GM21367 (cell line): ENCODE measurements around the gene TECPR1.

Experiments
- ATAC-seq: cut with Tn5 transposase; IDR thresholded peaks from one replicate; pipeline ENCODE4 v1.9.1; 2021; ENCODE audit not compliant: unreplicated experiment

Gene TECPR1

DNA sequence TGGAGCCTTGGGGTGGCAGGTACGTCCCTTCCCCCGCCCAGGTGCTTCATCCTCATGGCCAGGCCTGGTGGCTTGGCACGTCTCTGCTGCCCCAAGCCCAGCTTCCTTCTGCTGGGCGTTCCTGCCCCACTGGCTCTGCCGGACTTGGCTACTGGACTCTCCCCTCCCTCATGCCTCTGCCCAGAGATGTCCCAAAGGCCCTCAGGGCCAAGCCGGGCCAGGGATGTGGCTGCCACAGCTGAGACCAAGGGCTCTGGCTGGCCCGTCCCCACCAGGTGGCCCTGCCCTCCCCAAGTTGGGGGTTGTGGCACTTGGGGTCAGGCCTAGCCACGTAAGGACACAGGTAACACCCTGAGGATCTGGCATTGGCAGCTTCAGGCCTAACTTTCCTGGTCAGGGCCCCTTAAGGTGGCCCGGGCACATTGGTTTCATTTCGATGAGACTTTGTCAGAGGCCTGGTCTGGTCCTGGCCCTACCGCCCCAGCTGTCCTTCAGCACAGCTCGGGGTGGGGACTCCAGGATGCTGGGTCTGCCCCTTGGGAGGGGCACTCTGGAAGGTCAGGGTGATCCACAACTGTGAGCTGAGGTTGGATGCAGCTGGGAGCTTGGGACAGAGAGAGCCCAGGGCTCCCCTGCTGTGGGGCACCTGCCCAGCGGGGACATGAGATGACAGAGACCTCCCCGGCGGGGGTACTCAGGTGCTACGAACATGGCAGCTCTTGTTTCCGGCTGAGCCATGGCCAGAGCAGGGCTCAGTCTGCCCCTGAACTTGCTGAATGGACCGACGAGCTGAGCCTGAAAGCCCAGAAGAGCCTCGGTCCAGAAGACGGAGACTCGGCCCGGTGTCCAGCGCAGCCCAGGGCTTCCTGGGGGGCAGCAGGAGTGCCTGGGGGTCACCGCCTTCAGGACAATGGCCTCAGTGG, 37.9 kb downstream of the TECPR1 start:
- no peak for ATAC-seq

DNA sequence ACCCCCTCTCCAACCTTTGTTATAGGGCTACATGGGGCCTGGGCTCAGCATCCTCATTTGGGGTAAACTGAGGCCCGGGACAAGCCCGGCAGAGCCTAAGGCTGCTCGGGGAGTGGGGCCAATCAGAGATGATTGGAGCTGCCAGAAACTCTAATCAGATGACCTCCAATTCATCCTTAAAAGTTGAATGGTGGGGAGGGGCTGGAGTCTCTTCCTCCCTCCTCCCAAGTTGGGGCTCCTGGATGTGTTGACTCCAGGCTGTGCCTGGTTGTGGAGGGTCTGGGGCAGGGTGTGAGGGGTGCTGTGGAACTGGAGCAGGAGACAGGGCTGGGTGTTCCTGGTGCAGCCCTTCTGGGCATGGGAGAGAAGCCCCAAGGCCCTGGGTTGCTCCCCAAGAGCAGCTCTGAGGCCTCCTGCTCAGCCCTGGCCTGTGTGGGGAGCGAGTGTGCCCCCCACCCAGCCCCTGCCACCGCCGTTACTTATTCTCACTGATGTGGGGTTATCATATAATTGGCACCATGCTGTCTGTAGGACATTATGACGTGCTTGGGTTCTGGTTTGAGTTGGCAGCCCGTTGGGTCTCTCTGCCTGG, 38.6 kb downstream of the TECPR1 start:
- ATAC-seq: no peak

DNA sequence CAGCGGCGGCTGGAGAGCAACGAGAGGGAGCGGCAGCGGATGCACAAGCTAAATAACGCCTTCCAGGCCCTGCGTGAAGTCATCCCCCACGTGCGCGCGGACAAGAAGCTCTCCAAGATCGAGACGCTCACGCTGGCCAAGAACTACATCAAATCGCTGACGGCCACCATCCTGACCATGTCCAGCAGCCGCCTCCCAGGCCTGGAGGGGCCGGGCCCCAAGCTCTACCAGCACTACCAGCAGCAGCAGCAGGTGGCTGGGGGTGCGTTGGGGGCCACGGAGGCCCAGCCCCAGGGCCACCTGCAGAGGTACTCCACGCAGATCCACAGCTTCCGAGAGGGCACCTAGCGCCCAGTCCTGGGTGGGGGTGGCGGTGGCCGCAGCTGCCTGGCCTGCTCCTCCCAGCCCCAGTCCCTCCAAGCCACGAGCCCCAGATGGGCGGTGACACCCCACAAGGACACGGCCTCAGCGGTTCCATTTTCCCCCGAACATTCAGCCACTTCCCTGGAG, 39.4 kb downstream of the TECPR1 start:
- no peak for ATAC-seq

DNA sequence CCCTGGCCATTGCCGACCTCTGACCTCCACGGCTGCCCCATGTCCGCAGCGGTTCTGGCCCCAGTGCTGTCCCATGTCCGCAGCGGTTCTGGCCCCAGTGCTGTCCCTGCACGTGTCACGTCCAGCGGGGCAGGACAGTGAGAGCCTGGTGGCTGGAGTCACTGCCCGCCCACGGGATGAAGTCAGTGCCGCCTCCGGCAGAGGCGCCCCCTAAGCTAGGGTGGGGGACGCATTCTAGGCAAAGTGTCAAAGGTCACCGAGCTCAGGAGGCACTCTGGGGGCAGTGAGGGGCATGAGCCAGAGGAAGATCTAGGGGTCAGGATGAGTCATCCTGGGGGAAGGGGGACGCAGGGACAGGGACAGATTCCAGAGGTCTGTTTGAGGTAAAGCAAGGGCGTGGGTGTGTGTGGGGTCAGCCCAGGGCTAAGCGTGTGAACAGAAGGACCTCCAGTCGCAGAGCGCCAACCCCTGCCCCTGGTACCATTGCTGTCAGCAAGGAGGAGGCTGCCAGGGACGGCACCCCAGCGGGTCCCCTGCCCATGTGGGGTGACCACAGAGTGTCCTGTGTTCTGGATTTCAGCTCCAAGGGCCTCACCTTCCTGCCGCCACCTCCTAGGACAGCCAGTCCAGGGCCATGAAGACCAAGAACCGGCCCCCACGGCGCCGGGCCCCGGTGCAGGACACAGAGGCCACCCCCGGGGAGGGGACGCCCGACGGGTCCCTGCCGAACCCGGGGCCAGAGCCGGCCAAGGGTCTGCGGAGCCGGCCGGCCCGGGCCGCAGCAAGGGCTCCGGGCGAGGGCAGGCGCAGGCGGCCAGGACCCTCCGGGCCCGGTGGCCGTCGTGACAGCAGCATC, 40.1 kb downstream of the TECPR1 start:
- ATAC-seq: no peak

DNA sequence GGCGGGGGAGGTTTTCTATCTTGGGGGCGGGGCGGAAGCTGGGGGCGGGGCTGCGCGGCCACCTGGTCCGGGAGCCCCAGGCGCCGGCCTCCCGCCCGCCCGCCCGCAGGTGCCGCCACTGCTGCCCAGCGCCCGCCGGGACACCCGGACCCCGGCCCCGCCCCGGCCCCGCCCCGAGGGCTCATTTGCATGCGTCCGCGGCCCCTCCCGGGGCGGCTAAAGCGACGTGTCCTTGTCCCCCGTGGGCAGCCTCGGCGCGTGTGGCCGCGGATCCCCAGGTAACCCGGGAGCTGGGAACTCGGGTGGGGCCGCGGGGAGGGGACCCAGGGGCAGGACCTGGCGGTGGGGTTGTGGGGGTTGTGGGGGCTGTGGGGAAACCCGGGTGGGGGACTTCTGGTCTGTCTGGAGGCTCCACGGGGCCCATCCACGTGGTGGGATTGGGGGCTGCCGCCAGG, 40.8 kb downstream of the TECPR1 start, which contains the start of gene BHLHA15:
BHLHA15 (plus strand) TSS at position 219 of the 455 bp plus-strand sequence. CDS start 871 bp downstream, outside the sequence.
- ATAC-seq: no peak

DNA sequence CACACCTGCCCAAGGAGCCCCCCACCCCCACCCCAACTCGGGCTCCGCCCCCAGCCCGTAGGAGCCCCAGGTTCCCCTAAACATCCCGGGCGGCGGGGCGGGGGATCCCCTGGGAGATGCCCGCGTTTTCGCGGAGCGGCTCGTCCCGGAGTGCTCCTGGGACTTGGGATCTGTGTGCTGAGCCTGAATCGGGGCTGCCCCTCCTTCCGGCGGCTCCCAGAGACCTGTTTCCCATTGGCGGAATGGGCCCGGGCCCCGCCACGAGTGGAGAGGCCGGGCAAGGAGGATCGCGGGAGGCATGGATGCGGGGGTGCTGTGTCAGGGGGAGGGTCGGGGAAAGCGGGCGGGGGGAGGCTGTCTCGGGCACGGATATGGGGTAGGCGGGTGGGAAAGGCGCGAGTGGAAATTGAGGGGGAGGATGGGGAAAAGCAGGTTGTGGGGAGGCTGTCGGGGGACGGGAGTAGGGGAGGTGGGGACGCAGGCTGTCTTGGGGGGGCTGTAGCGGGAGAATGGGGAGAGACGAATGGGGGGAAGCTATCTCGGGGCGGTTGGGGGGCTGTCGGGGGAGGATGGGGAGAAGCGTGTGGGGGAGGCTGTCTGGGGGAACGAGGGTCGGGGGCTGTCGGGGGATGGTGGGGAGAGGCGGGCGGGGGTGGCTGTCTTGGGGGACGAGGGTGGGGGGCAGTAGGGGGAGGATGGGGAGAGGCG, 41.4 kb downstream of the TECPR1 start:
- ATAC-seq: no peak

DNA sequence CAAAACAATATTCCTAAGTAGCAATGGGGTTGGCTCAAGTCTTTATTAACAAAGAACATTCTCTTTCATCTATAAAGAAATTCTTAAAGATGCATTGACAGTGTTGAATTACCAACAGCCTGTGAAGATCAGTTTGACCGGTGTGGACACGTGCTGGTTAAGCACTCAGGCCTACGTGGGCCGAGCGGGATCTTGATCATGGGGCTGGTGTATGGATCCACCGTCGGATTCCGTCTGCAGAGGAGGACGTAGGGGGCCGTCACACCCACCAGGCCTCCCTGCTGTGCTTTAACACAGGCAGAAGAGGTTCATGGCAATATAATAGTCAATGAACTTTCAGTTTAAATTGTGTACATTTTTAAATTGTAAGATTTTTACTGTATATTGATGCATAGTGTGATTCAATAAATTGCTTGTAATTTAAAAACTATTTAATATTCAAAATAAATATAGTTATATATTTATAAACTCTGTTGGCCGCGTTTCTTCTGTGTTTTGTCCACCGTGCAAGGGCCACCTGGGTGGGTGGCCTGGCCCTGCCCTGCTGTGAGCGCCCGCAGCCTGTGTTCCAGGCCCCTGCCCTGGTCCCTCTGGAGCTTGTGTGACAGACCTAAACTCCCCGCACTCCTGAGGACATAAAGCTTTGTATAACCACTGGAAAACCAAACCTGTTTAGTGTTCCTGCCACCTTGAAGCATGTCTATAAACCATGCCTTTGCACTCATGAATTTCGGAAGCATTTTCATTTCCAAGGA, 42.7 kb downstream of the TECPR1 start:
- ATAC-seq: no peak

DNA sequence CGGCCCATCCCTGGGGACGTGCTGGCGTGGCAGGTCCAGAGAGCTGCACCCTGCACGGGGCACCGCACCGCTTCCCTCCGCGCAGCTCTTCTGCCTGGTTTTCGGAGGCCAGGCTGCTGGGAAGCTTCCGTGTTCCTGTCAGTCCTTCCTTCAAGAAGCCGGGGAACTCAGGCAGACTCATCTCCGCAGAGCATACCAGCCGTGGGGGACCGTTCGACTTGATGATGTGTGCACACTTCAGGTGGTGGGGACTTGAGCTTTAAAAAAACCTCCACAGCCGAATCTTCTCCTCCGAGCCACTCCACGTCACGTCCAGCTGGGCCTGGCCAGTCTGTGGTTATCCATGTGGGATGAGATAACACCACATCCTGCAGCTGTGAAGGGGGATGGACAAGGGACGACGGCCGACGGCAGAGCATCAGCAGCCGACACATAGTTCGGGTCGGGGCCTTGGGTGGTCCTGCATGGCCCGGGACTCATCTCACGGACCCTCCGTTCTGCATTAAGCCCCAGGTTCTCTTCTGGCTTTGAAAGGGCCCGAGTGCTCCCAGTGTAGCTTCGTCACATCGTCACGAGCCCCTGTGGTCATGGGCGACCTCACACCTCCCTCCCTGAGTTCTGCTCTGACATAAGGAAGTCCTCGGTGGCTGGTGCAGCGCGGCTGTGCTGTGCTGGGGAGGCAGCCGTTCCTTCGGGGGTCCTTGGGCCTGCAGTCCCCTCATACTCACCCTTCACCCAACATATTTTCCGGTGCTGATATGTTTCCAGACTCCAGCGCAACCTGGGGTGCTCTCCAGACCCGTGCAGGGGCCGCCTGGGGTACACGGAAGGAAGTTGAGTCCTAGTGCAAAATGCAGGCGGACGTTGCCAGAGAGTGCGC, 45.3 kb downstream of the TECPR1 start:
- ATAC-seq: no peak

DNA sequence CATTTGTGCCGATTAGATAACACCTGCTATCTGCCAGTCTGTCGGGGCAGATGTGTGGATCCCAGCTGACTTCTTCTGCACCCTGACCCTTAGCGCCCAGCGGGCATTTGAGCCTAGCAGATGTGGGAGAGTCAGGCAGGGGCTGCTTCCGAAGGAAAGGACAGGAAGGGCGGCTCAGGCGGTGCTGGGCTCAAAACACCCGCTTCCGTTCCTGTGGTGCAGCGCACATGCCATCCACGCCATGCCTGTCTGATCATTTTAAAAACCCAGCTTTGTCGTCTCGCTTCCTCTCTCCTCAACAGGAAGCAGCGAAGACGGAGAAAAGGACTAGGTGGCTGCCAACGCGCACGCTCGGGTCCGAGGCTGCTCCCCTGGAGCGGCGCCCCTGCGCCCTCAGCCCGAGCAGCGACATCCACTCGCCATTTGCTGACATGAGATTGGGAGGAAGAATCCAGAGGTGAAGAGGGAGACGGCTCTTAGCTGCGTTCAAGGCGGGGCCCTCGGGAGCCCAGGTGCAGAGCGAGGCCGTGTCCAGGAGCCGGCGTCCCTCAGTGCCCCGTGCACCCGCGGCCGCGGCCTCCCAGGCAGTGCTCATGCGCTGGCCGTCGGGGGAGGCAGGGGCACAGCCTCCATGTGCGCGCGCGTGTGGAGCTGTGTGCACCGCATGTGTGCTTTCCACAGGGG, 46.7 kb downstream of the TECPR1 start:
- ATAC-seq: no peak

DNA sequence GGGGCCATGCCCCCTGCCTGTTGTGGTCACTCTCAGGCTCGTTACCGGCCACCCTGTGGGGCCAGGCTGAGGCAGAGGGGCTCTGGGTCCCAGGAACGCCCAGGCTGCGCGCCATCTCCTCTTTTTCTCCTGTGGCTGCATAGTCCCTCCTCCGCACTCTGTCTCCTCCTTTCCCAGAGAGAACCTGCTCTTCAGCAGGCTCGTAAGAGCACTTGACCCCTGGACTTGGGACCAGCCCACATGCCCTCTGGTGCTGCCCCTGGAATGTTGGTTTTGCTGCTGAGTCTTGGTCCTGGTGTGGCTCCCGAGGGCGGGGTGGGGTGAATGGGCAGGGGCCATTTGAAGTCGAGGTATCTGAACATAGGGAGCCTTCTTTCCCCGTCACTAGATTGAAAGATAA, 47.4 kb downstream of the TECPR1 start:
- no peak for ATAC-seq

DNA sequence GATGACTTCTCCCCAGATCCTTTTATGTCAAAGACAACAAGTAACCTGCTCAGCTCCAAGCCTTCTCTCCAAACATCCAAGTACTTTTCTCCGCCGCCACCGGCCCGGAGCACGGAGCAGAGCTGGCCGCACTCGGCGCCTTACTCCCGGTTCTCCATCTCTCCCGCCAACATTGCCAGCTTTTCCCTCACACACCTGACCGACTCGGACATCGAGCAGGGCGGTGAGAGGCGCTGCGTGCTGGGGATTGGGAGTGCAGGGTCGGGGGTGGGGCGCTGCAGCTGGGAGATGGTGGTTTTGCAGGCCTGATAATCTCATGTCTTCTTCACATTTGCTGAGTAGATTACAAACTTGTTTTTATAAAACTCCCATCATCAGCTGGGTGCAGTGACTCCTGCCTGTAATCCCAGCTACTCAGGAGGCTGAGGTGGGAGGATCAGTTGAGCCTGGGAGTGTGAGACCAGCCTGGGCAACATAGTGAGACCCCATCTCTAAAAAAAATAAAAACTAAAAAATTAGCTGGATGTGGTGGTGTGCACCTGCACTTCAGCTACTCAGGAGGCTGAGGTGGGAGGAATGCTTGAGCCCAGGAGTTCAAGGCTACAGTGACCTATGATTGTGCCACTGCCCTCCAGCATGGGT, 47.9 kb downstream of the TECPR1 start:
- no peak for ATAC-seq

DNA sequence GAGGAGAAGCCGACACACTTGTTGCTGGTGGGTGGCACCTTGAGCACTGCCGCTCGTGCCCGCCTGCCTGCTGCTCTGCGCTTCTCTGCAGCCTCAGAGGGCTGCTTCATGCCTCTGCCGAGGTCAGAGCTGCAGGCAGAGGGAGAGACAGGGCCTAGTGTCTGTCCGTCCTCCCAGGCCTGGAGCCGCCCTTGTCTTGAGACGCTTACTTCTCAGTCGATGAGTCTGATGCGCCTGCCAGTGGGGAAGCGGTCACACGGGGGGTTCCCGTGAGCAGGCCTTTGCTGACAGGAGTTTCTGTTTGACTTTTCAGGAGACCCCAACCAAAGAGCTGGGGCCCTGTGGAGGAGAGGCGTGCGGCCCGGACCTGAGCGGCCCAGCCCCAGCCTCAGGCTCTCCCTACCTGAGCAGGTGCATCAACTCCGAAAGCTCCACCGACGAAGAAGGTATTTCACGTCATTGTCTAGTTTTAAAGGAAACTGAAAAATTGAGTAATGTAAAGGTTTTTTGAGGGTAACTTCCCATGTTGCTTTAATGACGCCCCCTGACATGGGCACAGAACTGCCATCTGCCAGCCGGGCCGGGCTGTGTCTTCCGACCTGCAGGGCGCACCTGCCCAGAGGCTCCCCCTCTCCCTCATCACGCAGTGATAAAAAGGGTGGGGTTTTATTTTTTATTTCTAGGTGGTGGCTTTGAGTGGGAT, 48.6 kb downstream of the TECPR1 start:
- ATAC-seq: peak; percentile 23

DNA sequence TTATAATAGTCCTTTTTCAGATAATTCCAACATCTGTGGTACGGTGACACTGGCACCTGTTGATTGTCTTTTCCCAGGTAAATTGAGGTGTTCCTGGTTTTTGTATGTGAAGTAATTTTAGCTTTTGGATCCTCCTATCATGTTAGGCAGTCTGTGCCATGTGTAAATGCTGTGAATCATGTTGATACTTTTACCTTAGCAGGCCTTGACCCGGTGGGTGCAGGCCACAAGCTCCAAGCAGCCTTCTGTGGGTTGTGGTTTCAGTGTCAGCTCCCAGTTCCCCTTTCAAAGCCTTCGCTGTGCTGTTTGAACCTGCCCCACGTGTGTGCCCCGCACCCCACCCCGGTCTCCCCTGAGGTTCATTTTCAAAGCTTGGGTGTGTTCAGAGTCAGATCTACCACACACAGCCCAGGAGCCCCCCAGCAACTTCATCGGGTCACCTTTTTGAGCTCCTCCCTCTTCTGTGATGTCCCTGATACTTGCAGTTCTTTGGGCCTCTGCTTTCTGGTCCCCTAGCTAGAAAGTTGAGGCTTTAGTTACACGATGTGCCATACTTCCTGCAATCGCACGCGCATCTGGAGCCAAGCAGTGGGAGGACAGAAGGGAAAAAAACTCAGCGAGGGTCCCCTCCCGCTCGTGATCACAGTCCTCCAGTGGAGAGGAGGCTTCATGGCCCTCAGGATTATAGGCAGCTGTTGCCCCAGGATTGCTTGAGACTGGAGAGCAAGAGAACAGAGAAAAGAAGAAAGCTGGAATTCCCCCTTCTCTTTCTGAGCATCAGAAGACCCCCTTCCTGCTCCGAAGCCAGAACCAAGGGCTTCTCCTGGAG, 49.5 kb downstream of the TECPR1 start:
- peak; percentile 87 for ATAC-seq

DNA sequence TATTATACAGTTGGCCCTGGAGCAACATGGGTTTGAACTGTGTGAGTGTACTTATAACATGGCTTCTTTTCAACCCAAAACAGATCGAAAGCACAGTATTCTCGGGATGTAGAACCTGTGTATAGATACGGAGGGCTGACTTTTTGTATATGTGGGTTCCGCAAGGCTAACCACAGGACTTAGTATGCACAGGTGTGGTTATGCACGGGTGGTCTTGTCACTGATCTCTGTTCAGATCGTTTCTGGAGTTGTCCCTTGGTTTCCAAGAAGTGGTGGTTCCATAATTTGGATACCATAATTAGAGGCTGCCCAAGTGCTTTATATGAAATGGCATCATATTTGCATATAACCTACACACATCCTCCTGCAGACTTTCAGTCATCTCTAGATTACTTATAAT, 51.7 kb downstream of the TECPR1 start:
- ATAC-seq: peak; percentile 36

DNA sequence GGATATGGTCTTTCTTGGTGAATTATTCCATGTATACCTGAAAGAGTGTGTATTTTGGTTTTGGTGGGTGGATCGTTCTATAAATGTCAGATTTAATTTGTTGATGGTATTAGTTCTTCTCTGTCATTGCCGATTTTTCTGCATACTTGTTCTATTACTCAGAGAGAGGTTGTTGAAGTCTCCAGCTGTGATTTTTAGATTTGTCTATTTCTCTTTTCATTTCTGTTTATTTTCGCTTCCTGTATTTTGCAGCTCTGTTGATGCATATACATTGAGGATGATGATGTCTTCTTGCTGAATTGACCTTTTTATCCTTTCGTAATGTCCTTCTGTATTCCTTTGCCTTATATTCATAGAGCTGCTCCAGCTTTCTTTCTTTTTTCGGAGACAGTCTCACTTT, 52.9 kb downstream of the TECPR1 start:
- ATAC-seq: no peak
